GM13977 (cell line): ENCODE results near the gene TIMM13.
"Not testable (repeated sequence)": the region's sequence is repeated elsewhere in the genome, so short reads cannot be mapped to it uniquely, and the experiment has no call there.

ENCODE experiments used
- DNase-seq: peaks from one replicate; pipeline ENCODE4 v3.0.0; 2012; ENCODE audit warnings: low spot score
- CTCF ChIP-seq: IDR thresholded peaks from 2 replicates; pipeline ENCODE4 v1.5.1; 2012; ENCODE audit warnings: mild to moderate bottlenecking, control low read depth; ENCODE audit not compliant: insufficient read depth; ENCODE audit errors: extremely low read depth, missing control alignments
- in situ Hi-C: fragments of 300-500 bp; cut with MboI; formaldehyde crosslinking; loops from one replicate; pipeline ENCODE4 v1.12.0; 2022; ENCODE audit warnings: low sequenced_read_pairs, low pct_unique_long_range_greater_than_20kb, mixed read lengths, inconsistent platforms; ENCODE audit not compliant: unreplicated experiment

TIMM13 gene

GRCh38 chr19:2420490-2420889 lies 6.9 kb downstream of the TIMM13 start:
- in situ Hi-C loops: no loop called here
- DNase-seq: no peak
- no peak for TF ChIP-seq CTCF

- in situ Hi-C loops: no loop called here
- DNase-seq: no peak
- no peak for TF ChIP-seq CTCF
Measured at GRCh38 chr19:2419754-2420153, 7.6 kb downstream of the TIMM13 start.

DNA sequence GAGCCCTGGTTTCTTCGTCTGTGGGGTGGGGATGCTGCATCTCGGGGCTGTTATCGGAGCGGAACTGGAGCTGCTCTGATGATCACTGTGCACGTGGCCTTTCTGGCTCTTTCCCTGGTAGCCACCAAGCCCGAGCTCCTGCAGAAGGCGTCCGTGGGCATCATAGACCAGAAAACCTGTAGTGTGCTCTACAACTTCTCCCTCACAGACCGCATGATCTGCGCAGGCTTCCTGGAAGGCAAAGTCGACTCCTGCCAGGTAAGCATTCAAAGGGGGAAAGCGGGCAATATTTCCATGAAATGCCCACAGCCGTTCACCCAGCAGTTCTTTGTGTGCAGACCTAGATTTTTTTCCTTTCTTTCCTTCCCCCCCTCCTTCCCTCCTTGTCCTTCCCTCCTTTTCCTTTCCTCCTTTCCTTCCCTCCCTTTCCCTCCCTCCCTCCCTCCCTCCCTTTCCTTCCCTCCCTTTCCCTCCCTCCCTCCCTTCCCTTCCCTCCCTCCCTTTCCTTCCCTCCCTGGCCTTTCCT lies 9.4 kb downstream of the TIMM13 start:
- no peak for TF ChIP-seq CTCF
- no peak for DNase-seq
- in situ Hi-C loops: no loop called here

DNA sequence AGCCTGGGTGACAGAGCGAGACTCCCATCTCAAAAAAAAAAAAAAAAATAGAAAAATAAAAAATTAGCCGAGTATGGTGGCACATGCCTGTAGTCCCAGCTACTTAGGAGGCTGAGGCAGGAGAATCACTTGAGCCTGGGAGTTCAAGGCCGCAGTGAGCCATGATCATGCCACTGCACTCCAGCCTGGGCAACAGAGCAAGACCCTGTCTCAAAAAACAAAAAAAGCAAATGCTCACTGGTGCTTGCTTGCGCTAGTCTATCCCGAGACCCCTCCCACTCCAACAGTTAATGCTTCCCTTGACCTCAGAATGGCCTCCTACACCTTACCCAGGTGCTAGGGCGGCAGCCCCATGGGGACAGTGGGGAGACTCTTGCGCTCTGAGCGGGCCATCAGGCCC lies 9.9 kb downstream of the TIMM13 start:
- DNase-seq, in situ Hi-C loops: not testable (repeated sequence)

DNA sequence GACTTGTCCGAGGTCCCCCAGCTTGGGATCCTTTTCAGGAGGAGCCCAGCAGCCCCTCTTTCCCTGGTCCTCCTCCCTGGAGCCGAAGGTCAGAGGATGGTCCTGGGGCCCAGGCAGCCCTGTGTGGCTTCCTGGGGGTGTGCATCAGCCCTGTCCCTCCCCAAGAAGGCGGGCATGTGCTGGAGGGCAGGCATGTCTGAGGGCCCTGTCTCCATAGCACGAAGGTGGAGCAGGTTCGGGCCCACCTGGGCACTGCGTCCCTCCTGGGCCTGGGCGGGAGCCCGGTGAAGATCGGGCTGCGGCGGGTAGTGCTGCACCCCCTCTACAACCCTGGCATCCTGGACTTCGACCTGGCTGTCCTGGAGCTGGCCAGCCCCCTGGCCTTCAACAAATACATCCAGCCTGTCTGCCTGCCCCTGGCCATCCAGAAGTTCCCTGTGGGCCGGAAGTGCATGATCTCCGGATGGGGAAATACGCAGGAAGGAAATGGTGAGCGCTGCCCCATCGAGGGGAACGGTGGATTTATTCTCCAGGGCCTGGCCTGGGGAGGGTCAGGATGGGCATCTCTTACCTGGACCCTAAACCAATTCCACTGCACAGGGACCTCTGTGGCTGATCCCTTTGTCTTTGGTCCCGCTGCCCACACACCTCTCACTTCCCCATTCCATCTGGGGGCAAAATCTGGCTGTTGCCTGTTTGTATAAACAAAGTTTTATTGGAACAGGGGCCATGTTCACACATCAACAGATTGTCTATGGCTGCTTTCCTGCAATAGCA lies 10.9 kb downstream of the TIMM13 start:
- in situ Hi-C loops: no loop called here
- TF ChIP-seq CTCF: no peak
- no peak for DNase-seq

DNA sequence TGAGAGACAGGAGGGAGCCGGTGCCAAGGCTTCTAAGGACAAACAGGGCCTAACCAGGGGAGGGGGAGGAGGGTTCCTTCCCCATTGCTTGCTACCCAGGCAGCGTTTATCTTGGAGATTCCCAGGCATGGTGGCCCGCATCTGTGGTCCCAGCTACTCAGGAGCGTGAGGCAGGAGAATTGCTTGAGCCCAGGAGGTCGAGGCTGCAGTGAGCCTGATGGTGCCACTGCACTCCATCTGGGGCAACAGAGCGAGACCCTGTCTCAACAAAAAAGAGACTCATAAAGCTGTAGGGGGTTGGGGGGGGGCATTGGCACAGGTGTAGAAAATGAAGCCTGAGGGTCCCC lies 11.4 kb downstream of the TIMM13 start:
- no peak for TF ChIP-seq CTCF
- in situ Hi-C loops: no loop called here
- no peak for DNase-seq

DNA sequence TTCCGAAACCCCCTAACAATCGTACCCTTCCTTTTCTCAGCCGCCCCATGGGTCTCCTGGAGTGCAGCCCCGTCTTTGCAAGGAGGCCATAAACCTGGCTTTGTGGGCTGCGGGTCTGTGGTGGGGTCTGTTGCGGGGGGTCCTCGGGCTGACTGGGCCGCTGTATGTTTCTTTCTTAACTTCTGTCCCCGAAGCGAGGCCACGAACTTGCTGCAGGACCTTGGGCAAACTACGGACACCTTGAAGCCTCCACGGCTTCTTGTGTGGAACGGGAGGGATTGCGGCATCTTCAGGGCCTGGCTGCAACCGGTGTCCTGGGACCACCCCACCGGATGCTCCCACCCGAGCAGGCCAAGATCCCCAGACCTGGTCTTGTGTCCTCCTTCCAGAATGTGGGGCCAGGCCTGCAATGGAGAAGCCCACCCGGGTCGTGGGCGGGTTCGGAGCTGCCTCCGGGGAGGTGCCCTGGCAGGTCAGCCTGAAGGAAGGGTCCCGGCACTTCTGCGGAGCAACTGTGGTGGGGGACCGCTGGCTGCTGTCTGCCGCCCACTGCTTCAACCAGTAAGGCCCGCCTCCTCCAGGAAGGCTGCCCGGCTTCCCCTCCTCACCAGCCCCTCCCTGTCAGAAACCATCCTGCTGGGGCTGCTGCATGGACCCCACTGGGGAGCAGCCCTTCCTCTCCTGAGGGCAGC lies 12.0 kb downstream of the TIMM13 start:
- no peak for TF ChIP-seq CTCF
- no peak for DNase-seq
- in situ Hi-C loops: no loop called here
